GM18498 (cell line): Measurements from ENCODE around the gene NOS1AP.

Source experiments
- ATAC-seq: cut with Tn5 transposase; IDR thresholded peaks from one replicate; pipeline ENCODE4 v1.9.1; 2021; ENCODE audit warnings: mild to moderate bottlenecking, moderate library complexity; ENCODE audit not compliant: unreplicated experiment

The NOS1AP gene

DNA sequence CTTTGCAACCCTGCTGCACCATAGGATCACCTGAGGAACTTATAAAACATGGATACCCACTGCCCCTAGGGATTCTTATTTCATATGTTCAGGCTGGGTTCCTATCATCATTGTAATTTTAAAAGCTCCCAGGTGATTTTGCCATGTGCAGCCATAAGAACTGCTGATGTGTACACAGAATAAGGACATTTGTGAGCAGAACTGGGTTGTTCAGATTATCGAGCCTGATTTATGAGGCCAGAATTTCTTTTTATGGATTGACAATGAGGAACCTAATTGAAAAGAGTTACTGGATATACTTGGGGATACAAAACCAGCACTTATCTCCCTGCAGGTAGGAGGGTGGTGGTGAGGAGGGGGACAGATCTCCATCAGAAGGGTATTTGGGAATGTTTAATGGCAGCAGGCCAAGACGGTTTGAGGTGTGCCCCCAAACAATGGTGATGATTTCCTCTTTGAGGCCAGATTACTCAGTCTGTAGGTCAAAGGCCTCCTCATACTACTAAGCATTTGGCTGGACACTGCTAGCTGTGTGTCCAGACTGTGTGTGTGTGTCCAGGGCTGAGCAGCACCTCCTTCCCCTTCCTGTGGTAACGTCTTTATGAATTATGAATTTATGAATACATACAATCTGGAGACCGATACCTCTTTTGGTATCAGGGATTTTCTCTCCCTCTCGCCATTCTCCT lies 18.9 kb downstream of the NOS1AP start:
- ATAC-seq = no peak

DNA sequence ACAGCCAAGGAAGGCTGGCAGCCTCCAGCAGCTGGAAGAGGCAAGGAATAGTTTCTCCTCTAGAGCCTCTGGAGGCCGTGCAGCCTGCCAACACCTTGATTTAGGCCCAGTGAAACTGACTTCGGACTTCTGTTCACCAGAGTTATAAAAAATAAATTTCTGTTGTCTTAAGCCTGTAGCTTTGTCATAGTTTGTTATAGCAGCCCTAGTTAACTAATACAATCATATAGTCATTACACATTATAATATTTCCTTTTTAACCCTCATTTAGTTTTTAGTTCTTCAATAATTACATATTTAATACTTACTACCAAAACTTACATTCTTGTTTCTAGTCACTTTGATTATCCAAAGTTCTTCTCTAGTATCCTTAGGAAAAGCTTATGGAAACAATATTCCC lies 20.3 kb downstream of the NOS1AP start:
- no peak for ATAC-seq

GRCh38 chr1:162090378-162090777 lies 20.9 kb downstream of the NOS1AP start:
- no peak for ATAC-seq

GRCh38 chr1:162091681-162092524 lies 22.4 kb downstream of the NOS1AP start:
- no peak for ATAC-seq

DNA sequence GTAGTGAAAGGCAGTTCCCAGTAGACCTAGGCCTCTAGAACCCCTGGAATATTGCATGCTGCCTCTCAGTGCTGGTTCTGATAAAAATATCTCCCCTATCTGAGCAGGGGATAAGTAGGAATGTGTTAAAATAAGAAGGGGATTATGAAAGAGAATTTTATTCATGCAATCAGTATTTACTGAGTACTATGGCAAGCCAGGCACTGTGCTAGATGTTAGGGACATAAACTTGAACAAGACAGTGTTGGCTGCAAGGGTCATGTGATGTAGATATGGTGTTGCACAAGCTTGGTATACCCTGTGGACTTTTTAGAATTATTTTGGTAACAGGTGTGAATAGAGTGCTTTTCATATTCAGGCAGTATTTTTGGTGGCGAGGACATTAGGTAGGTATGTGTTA lies 23.6 kb downstream of the NOS1AP start:
- ATAC-seq = no peak

DNA sequence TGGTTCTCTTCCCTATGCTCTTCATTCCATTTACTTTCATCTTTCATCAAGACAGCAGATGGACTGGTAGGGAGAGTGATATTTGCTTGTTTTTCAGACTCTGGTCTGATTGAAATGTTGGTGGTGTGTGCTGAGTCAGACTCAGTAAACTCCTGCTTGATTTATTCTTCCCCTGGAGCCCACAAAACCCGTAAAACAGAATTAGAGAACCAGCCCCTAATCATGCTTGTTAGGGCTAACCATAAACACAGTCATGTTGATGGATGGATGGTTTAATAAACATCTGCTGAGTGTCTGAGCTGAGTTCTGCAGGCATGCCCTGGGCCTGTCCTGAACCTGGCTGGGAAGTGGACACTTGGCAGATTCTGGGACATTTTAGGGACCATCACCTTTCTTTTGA lies 24.8 kb downstream of the NOS1AP start:
- ATAC-seq = no peak

DNA sequence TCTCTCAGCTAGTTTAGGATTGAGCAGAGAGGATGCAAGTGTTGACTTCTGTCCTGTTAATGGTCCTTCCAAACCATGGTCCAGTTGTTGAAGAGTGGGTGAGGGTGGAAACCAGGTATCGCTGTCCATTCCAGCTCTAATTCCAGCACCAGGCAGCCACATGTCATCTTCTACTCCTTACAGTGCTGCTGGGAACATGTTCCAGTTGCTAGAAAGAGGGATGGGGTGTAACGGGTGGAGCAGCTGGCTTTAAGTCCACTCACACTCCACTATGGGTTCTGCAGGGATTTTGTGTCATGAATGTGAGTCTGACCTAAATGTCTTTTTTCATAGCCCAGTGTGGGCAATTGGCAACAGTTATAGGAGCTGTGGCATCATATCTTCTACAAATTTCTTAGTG lies 25.2 kb downstream of the NOS1AP start:
- no peak for ATAC-seq

DNA sequence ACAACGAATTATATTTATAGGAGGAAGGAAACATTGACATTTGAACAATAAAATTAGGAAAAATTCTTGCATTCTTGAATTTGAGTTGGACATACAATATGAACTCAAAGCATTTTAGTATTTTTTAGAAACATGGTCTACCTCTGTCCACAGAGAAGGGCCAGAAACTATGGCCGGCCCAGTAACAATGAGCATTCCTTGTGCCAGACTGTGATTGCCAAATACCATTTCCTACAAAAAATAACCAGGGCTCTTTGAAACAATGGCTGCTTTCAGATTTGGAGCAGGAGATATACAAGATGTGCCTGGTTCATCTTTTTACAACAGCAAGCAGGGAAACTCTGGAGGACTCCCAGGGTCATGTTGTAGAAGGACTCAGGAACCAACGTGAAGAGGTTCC lies 38.4 kb downstream of the NOS1AP start:
- no peak for ATAC-seq

DNA sequence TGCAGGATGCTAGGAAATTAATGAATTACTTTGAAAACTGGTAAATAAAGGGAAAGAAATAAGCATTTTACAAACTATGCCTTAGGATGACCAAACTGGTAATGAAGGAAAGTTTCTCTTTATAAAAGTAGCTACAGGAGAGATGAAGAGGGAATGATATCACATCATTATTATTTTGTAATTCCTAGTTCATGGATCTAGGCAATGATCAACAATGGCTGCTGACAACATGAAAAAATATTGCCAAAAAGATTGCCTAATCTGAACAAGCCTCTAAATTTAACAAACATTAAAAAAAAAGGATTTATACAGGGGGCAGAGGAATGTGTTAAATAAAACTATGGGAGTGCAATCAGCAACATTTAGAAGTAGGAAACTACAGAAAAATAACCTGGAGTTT lies 38.9 kb downstream of the NOS1AP start:
- no peak for ATAC-seq

- no peak for ATAC-seq
Observed at GRCh38 chr1:162110910-162111309, 41.4 kb downstream of the NOS1AP start.

- ATAC-seq = no peak
Observed at GRCh38 chr1:162111572-162111971, 42.1 kb downstream of the NOS1AP start.

DNA sequence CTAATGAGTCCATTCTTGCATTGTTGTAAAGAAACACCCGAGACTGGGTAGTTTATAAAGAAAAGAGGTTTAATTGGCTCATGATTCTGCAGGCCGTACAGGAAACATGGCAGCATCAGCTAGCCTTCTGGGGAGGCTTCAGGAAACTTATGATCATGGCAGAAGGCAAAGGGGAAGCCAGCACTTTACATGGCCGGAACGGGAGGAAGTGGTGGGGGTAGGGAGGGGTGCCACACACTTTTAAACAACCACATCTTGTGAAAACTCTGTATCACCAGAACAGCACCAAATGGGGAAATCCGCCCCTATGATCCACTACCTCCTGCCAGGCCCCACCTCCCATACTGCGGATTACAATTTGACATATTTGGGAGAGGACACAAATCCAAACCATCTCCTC lies 43.9 kb downstream of the NOS1AP start:
- no peak for ATAC-seq

DNA sequence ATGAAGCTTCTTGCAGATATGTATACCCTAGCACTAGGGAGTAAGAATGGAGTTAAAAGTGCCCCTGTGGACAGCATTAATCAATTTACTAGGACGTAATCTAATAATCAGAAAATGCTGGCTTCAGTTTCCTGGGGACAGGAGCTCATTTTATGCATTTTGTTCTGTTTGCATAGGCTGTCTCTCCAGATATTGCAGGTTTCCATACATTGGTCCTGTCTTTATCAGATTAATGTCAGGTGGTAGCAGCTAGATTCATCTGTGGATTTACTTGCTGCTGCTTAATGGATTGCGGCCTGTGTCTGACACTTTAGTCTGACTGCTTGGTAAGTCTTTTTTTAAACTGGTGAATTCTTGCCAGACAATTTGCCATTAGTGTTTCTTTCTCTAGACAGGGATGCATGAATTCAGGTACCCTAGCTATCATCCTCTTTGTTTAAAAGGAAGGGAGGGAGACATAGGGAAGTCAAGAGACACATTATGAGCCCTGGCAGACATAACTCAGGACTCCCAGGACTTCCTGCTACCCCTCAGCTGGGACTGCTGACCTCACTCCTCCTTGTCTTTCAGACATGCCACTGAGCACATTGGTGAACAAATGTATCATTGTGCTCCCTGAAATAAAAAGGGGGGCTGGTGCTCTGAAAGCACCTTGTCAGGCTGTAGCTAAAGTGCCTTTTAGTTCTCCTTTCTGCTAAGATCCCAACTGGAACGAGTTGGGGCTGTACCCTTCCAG lies 47.7 kb downstream of the NOS1AP start:
- no peak for ATAC-seq

- ATAC-seq = no peak
Observed at GRCh38 chr1:162118063-162118462, 48.6 kb downstream of the NOS1AP start.

DNA sequence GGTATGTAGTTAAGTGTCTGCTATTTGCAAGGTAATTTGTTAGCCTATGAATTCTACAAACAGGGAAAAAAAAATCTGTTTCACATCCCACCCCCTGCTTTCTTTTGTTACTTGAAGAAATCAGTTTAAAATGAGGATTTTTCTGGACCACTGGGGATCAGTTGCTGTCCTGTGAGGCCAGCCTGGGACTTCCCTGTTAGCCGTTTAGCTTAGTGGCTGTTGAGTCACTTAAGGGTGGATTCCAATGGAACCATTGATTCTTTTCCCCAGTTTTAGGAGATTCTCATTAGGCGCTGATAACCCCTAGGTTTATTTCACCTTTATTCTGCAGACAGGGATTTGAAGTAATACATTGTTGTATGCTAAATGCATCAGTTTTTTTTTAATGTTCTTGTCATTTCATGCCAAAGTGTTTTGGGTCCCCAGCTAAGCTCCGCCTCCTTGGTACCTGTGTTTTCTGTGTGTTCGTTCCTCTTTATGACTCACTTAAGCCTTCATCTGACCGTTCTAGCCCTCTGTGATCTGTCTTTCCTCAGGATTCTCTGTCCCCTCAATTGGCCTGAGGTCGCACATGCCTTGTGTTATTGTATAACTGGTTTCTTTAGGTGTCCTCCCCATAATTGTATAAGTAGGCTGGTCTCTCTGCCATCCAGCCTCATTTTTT lies 59.3 kb downstream of the NOS1AP start:
- no peak for ATAC-seq

DNA sequence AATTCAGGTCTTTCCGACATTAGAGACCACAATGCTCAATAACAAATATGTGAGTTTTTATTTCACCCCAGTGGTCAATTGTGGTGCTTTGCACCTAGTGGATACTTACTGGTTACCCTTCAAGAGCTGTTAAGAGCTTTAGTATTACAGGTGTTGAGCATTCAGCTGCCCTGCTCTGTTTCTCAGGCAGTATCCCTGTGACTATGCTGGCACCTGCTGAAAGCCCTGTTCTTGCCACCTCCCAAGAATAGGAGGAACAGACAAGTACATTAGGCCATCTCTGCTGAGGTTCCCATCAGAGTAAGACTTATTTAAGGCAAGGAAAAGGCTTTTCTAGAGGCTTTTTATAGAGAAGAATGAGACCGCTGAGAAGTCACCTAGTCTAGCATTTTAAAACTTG lies 60.8 kb downstream of the NOS1AP start:
- no peak for ATAC-seq

- no peak for ATAC-seq
Observed at GRCh38 chr1:162131400-162132321, 62.2 kb downstream of the NOS1AP start.

GRCh38 chr1:162133566-162133965 lies 64.1 kb downstream of the NOS1AP start:
- ATAC-seq = no peak

GRCh38 chr1:162134646-162135045 lies 65.2 kb downstream of the NOS1AP start:
- no peak for ATAC-seq

DNA sequence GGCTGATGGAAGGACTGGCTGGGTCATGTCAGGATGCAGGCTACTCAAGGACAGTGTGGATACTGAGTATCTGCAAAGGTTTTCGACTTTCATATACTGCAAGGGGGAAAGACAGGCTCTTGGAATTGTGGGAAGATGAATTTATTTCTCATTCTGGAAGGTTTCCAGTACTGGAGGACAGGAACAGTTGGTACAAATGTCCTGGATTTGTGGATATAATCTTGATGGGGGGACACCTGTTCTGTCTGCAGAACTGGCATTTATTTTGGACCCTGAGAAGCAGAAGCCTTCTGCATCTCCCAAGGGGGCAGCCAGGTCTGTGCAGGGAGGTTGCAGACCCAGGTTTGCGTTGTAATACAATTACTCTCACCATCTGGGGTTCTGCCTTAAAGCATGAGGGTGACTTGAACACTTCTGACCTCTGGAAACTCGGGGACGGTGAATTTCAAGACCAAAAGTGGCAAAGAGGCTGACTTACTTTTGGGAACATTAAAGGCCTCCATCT lies 65.8 kb downstream of the NOS1AP start:
- ATAC-seq = no peak
